Measurements from ENCODE around the gene SPACA4. TPM values are rescaled to one million over a fixed set of nuclear protein-coding genes. Genes with fewer than 3 reads are reported as not detected.

Gene SPACA4
- total and polyA plus RNA-seq, 9 of the 15 experiments (the other 6 are each of a cell fraction or from before 2014, with no cell fraction given): not detected

DNA sequence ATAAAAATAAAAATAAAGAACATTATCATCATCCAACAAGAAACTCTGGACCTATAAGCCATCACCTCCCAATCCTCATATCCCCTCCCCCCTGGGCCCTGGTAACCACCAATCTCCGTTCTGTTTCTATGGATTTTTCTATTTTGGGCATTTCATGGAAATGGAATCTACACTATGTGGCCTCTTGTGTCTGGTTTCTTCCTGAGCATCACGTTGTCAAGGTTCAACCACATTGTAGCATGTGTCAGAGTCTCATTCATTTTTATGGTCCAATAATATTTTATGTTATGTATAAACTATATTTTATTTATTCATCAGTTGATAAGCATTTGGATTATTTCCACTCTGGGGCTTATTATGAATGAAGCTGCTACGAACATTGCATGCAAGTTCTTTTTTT is 27.7 kb upstream of the SPACA4 start (continued):
- TF ChIP-seq, protein P1, sequence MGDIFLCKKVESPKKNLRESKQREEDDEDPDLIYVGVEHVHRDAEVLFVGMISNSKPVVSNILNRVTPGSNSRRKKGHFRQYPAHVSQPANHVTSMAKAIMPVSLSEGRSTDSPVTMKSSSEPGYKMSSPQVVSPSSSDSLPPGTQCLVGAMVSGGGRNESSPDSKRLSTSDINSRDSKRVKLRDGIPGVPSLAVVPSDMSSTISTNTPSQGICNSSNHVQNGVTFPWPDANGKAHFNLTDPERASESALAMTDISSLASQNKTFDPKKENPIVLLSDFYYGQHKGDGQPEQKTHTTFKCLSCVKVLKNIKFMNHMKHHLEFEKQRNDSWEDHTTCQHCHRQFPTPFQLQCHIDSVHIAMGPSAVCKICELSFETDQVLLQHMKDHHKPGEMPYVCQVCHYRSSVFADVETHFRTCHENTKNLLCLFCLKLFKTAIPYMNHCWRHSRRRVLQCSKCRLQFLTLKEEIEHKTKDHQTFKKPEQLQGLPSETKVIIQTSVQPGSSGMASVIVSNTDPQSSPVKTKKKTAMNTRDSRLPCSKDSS (IDR thresholded peaks at IDR 0.05; ENCODE audit: low read depth, partially characterized antibody): no peak
- TF ChIP-seq ZNF263 (CRISPR knock-in tag; IDR thresholded peaks at IDR 0.05; ENCODE audit: borderline replicate concordance): no peak
- TF ChIP-seq PHTF2 (CRISPR knock-in tag; IDR thresholded peaks at IDR 0.05): no peak
- TF ChIP-seq STAT5B (CRISPR knock-in tag; IDR thresholded peaks at IDR 0.05): no peak
- TF ChIP-seq SMARCB1 (IDR thresholded peaks at IDR 0.05; ENCODE audit: insufficient read length, low read depth): no peak
- TF ChIP-seq ZNF445 (CRISPR knock-in tag; IDR thresholded peaks at IDR 0.05; ENCODE audit: low read depth): no peak
- no peak for TF ChIP-seq GATA2 (CRISPR knock-in tag; IDR thresholded peaks at IDR 0.05)

DNA sequence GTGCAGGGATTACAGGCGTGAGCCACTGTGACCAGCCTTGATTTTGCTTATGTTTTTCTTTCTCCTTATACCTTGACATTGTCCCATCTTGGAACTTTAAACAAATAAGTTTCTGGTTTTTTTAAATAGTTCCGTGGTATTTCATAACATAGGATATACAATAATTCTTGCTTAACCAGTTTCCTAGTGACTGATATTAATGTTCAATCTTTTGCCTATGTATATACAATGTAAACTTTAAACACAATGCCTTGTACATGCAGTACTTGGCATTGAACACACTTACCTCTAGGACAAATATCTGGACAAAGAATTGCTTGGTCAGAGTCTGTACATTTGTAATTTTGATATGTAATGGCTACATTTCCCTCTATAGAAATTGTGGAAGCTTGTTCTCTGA is 24.4 kb upstream of the SPACA4 start:
- Histone ChIP-seq H3K27me3 (ENCODE audit: control insufficient read depth in 2 of 2, insufficient read depth in 2 of 2, low read length in 2 of 2) (no peaks in the 10 kb centered on the region), H3K9me1 (ENCODE audit: control insufficient read depth, insufficient read depth, low read length) (no peaks in the 10 kb centered on the region), H3K9ac (ENCODE audit: insufficient read depth in 1 of 2, low read depth in 2 of 2, low read length in 2 of 2) (no peak overlapping the region), H3K4me2 (ENCODE audit: insufficient read depth, low read length) (no peak overlapping the region), H3K9me3 (replicated peaks; ENCODE audit: control insufficient read depth, insufficient read depth, low read depth, low read length) (no peaks in the 10 kb centered on the region), H4K20me1 (replicated peaks; ENCODE audit: control insufficient read depth, insufficient read depth, low read length) (no peaks in the 10 kb centered on the region), H2AFZ (ENCODE audit: low read depth, low read length) (no peak overlapping the region), H3K79me2 (ENCODE audit: control insufficient read depth, insufficient read depth, low read length) (no peaks in the 10 kb centered on the region), H3K4me3 (no peak overlapping the region), H3K36me3 (ENCODE audit: control insufficient read depth, insufficient read depth, low read length) (no peaks in the 10 kb centered on the region), H3K4me1 (replicated peaks in 1 of 2; ENCODE audit: control insufficient read depth in 2 of 2, insufficient read depth in 2 of 2, low read length in 2 of 2) (peaks cover 3 to 8% of the 10 kb centered on the region in 2 experiments; a peak in 1 of 5 replicates), H3K27ac (ENCODE audit: extremely low read depth, low read depth, low read length) (no peak overlapping the region)
- ChIA-PET CTCF (ENCODE audit: low intra/inter-chr PET ratio) (no interaction called here), POLR2A (interaction anchor here (1.1 kb wide), 1 partner anchor 73 kb away, joined by 5 read pairs; no protein-coding TSS in a partner anchor)
- FAIRE-seq (no peak), ATAC-seq (no peak), DNase-seq (ENCODE audit: extremely low read depth in 1 of 4, low spot score in 3 of 4) (no peak)
- intact Hi-C loops (cut with micrococcal nuclease): loop anchor here (5.0 kb wide), 2 partner anchors 260 to 315 kb away; a partner anchor contains a TSS
- 38% methylated on average over 2 of the region's 2 CpGs for WGBS (ENCODE audit: insufficient coverage, low coverage, missing lambda C conversion rate)
- in situ Hi-C loops (cut with MboI): loop anchor here (5.0 to 25.0 kb wide), 2 partner anchors 75 to 1530 kb away; no protein-coding TSS in a partner anchor
- no TSS peak for BruUV-seq (replicated peaks)
- no peak for TF ChIP-seq RFX7 (CRISPR knock-in tag; IDR thresholded peaks at IDR 0.05)
- no peak for TF ChIP-seq KAT8 (IDR thresholded peaks at IDR 0.05; ENCODE audit: low read depth)
- TF ChIP-seq, protein P2, sequence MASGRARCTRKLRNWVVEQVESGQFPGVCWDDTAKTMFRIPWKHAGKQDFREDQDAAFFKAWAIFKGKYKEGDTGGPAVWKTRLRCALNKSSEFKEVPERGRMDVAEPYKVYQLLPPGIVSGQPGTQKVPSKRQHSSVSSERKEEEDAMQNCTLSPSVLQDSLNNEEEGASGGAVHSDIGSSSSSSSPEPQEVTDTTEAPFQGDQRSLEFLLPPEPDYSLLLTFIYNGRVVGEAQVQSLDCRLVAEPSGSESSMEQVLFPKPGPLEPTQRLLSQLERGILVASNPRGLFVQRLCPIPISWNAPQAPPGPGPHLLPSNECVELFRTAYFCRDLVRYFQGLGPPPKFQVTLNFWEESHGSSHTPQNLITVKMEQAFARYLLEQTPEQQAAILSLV (tag; IDR thresholded peaks at IDR 0.05): no peak
- TF ChIP-seq HDAC1 (IDR thresholded peaks at IDR 0.05): no peak
- TF ChIP-seq, protein P3, sequence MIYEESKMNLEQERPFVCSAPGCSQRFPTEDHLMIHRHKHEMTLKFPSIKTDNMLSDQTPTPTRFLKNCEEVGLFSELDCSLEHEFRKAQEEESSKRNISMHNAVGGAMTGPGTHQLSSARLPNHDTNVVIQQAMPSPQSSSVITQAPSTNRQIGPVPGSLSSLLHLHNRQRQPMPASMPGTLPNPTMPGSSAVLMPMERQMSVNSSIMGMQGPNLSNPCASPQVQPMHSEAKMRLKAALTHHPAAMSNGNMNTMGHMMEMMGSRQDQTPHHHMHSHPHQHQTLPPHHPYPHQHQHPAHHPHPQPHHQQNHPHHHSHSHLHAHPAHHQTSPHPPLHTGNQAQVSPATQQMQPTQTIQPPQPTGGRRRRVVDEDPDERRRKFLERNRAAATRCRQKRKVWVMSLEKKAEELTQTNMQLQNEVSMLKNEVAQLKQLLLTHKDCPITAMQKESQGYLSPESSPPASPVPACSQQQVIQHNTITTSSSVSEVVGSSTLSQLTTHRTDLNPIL (CRISPR knock-in tag; IDR thresholded peaks at IDR 0.05): no peak
- TF ChIP-seq ZNF778 (CRISPR knock-in tag; IDR thresholded peaks at IDR 0.05): no peak
- TF ChIP-seq, protein P4, sequence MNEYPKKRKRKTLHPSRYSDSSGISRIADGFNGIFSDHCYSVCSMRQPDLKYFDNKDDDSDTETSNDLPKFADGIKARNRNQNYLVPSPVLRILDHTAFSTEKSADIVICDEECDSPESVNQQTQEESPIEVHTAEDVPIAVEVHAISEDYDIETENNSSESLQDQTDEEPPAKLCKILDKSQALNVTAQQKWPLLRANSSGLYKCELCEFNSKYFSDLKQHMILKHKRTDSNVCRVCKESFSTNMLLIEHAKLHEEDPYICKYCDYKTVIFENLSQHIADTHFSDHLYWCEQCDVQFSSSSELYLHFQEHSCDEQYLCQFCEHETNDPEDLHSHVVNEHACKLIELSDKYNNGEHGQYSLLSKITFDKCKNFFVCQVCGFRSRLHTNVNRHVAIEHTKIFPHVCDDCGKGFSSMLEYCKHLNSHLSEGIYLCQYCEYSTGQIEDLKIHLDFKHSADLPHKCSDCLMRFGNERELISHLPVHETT (CRISPR knock-in tag; conservative IDR thresholded peaks at IDR 0.05 in 1 of 2, IDR thresholded peaks at IDR 0.05 in 1 of 2): no peak
- no peak for TF ChIP-seq CBX8 (IDR thresholded peaks at IDR 0.05; ENCODE audit: borderline replicate concordance, extremely low read depth, low read depth, low read length, poor library complexity, severe bottlenecking)
- TF ChIP-seq NCOA1 (IDR thresholded peaks at IDR 0.05; ENCODE audit: low read depth): no peak
